ENCODE data around the gene TOMM6.
"Not testable (repeated sequence)": the region's sequence is repeated elsewhere in the genome, so short reads cannot be mapped to it uniquely, and the experiment has no call there.

TOMM6 gene

GRCh38 chr6:41755895-41756294 lies 31.6 kb upstream of the TOMM6 start:
- H3K36me3 ChIP-seq (ENCODE audit: insufficient read depth, low read length): no peaks in the 10 kb centered on the region
- no peak overlapping the region for H3K4me3 ChIP-seq (ENCODE audit: low read length)
- H3K27me3 ChIP-seq (ENCODE audit: insufficient read depth, low read length): peaks cover 18% of the 10 kb centered on the region
- H3K4me1 ChIP-seq (ENCODE audit: insufficient read depth, low read length): no peaks in the 10 kb centered on the region
- H3K9me3 ChIP-seq (ENCODE audit: low read length): no peaks in the 10 kb centered on the region
- H2AFZ ChIP-seq (ENCODE audit: low read depth, low read length): no peak overlapping the region

DNA sequence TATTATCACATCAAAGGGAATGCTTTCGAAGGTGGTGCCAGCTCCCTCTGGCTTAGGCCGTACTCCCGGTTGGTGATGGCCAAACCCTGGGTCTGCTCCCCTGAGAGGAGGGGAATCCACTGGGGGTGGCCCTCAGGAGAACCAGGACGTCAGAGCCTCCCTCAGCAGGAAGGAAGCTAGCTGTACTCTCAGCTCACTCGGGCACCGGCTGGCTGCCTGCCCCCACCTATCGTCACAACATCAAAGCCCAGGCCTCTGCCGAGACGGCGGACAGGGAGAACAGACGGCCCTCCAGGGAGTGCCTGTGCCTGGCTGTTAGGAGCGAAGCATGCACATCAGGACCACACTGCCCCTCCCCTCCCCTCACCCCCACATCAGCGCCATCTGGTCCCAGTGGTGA lies 31.1 kb upstream of the TOMM6 start:
- Histone ChIP-seq H3K4me1 (ENCODE audit: insufficient read depth, low read length) (no peaks in the 10 kb centered on the region), H2AFZ (ENCODE audit: low read depth, low read length) (no peak overlapping the region), H3K27me3 (ENCODE audit: insufficient read depth, low read length) (peaks cover 18% of the 10 kb centered on the region), H3K4me3 (ENCODE audit: low read length) (no peak overlapping the region), H3K9me3 (ENCODE audit: low read length) (no peaks in the 10 kb centered on the region), H3K36me3 (ENCODE audit: insufficient read depth, low read length) (no peaks in the 10 kb centered on the region)

- H3K27me3 ChIP-seq (ENCODE audit: insufficient read depth, low read length): peaks cover 18% of the 10 kb centered on the region
- no peak overlapping the region for H2AFZ ChIP-seq (ENCODE audit: low read depth, low read length)
- no peaks in the 10 kb centered on the region for H3K9me3 ChIP-seq (ENCODE audit: low read length)
- H3K36me3 ChIP-seq (ENCODE audit: insufficient read depth, low read length): no peaks in the 10 kb centered on the region
- H3K4me1 ChIP-seq (ENCODE audit: insufficient read depth, low read length): no peaks in the 10 kb centered on the region
- no peak overlapping the region for H3K4me3 ChIP-seq (ENCODE audit: low read length)
Observed at GRCh38 chr6:41757271-41757670, 30.2 kb upstream of the TOMM6 start.

DNA sequence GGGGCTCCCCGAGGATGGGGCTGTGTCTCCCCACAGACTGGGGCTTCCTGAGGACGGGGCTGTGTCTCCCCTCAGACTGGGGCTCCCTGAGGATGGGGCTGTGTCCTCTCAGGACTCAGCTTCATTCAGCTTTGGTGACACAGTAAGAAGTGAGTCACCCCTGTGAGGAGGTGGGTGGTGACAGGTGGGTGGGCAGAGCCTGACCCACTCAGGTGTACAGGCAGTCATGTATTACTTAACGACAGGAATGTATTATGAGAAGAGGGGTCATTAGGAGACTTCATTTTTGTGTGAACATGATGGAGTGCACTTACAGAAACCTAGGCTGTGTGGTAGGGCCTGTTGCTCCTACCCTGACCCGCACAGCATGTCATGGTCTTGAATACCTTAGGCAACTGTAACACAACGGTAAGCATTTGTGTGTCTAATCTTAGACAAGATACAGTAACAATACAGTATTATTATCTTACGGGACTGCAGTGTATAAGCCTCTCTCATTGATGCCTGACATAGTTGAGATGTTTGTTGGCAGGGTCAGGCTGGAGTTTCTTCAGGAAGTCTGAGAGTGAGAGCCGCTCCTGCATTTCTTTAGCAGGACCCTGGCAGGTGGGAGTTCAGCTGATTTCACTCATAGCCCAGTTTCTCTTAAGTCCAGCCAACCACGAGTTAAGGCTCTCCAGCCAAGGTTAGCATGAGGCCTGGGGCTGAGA lies 29.4 kb upstream of the TOMM6 start:
- no peaks in the 10 kb centered on the region for H3K4me1 ChIP-seq (ENCODE audit: insufficient read depth, low read length)
- no peak overlapping the region for H3K4me3 ChIP-seq (ENCODE audit: low read length)
- no peaks in the 10 kb centered on the region for H3K36me3 ChIP-seq (ENCODE audit: insufficient read depth, low read length)
- no peaks in the 10 kb centered on the region for H3K9me3 ChIP-seq (ENCODE audit: low read length)
- no peak overlapping the region for H2AFZ ChIP-seq (ENCODE audit: low read depth, low read length)
- H3K27me3 ChIP-seq (ENCODE audit: insufficient read depth, low read length): peaks cover 17% of the 10 kb centered on the region

DNA sequence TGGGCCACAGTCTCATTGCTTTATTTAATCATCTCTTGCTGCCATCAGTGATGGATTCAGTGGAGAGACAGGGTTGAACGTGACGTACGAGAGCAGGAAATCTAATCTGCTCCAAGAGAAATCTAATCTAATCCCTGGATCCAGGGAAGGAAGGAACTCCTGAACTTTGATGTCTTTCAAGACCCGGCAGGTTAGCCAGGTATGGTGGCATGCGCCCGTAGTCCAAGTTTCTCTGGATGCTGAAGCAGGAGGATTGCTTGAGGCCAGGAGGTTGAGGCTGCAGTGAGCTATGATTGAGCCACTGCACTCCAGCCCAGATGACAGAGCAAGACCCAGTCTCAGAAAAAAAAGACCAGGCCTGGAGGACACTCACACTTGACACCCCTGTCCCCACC lies 28.9 kb upstream of the TOMM6 start:
- no peak overlapping the region for H3K4me3 ChIP-seq (ENCODE audit: low read length)
- no peaks in the 10 kb centered on the region for H3K4me1 ChIP-seq (ENCODE audit: insufficient read depth, low read length)
- H3K27me3 ChIP-seq (ENCODE audit: insufficient read depth, low read length): peaks cover 16% of the 10 kb centered on the region
- no peaks in the 10 kb centered on the region for H3K36me3 ChIP-seq (ENCODE audit: insufficient read depth, low read length)
- no peak overlapping the region for H2AFZ ChIP-seq (ENCODE audit: low read depth, low read length)
- H3K9me3 ChIP-seq (ENCODE audit: low read length): no peaks in the 10 kb centered on the region

DNA sequence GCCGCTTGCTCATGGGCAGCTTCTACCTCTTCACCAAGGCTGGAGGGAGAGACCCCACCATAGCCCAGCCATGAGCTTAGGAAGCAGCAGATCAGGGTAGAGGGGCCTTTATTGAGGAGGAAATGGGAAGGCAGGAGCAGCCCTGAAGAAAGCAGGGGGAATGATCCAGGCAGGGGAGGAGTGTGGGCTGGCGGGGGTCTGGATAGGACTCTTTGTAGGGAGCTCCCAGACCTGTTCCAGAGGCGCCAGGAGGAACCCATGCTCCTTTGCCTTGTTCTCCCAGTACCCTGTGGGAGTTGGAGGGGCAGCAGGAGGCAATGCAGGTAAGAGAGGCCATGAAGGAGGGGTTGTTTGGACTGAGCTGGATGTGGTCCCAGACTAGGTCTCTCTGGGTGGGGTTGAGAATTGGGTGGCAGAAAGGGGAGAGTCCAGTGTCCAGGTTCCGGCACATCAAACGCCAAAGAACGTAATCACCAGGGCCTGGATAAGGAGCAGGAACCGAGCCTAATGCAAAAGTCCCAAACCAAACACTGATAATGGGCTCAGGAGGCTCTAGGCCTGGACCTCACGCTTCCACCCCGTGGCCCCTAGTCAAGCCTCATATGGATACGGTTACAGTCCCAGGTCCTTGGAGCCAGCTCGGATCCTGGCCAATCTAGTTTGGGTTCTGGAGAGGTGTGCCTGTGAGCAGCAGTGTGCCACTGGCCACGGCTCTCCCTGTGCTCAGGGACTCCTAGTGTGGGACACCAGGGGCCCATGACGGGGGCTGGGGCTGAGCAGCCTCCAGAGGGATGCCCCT lies 28.2 kb upstream of the TOMM6 start:
- no peaks in the 10 kb centered on the region for H3K9me3 ChIP-seq (ENCODE audit: low read length)
- peaks cover 16% of the 10 kb centered on the region for H3K27me3 ChIP-seq (ENCODE audit: insufficient read depth, low read length)

GRCh38 chr6:41759905-41760579 lies 27.5 kb upstream of the TOMM6 start:
- no peaks in the 10 kb centered on the region for H3K9me3 ChIP-seq (ENCODE audit: low read length)
- H3K4me1 ChIP-seq (ENCODE audit: insufficient read depth, low read length): no peaks in the 10 kb centered on the region
- H3K36me3 ChIP-seq (ENCODE audit: insufficient read depth, low read length): no peaks in the 10 kb centered on the region
- H3K27me3 ChIP-seq (ENCODE audit: insufficient read depth, low read length): peaks cover 16% of the 10 kb centered on the region
- no peak overlapping the region for H2AFZ ChIP-seq (ENCODE audit: low read depth, low read length)
- no peak overlapping the region for H3K4me3 ChIP-seq (ENCODE audit: low read length)

More for the DNA sequence above, 28.2 kb upstream of the TOMM6 start:
- Histone ChIP-seq H3K4me1 (ENCODE audit: insufficient read depth, low read length) (no peaks in the 10 kb centered on the region), H3K4me3 (ENCODE audit: low read length) (no peak overlapping the region), H3K36me3 (ENCODE audit: insufficient read depth, low read length) (no peaks in the 10 kb centered on the region), H2AFZ (ENCODE audit: low read depth, low read length) (no peak overlapping the region)

DNA sequence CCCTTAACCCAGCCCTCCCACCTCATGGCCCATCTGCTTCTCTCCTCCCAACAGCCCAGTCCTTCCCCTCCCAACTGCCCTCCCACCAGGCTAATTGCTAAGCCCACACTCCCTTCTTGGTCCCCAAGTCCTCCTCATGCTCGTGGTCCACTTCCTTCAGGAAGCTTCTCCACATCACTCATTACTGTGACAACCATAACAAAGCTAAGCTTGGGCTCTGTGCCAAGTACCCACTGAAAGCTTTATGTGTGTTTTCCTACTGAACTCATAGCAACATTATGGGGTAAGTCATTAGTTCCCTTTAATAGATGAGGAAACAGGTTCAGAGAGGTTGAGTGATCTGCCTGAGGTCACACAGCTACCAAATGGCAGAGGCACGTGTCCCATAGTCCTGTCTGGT lies 24.0 kb upstream of the TOMM6 start:
- Histone ChIP-seq H3K27me3 (ENCODE audit: insufficient read depth, low read length) (peaks cover 6% of the 10 kb centered on the region), H3K4me1 (ENCODE audit: insufficient read depth, low read length) (peaks cover 4% of the 10 kb centered on the region), H3K4me3 (ENCODE audit: low read length) (no peak overlapping the region)

GRCh38 chr6:41766043-41766664 lies 21.3 kb upstream of the TOMM6 start:
- H3K4me1 ChIP-seq (ENCODE audit: insufficient read depth, low read length): not testable (repeated sequence)

More for the DNA sequence above, 24.0 kb upstream of the TOMM6 start:
- Histone ChIP-seq H2AFZ (ENCODE audit: low read depth, low read length) (no peak overlapping the region), H3K36me3 (ENCODE audit: insufficient read depth, low read length) (no peaks in the 10 kb centered on the region), H3K9me3 (ENCODE audit: low read length) (no peaks in the 10 kb centered on the region)

GRCh38 chr6:41767112-41767833 lies 20.2 kb upstream of the TOMM6 start:
- no peak overlapping the region for H3K4me3 ChIP-seq (ENCODE audit: low read length)
- H3K27me3 ChIP-seq (ENCODE audit: insufficient read depth, low read length): no peaks in the 10 kb centered on the region

More at GRCh38 chr6:41766043-41766664, 21.3 kb upstream of the TOMM6 start:
- not testable (repeated sequence) for H3K27me3 ChIP-seq (ENCODE audit: insufficient read depth, low read length); H3K36me3 ChIP-seq (ENCODE audit: insufficient read depth, low read length); H3K4me3 ChIP-seq (ENCODE audit: low read length); H2AFZ ChIP-seq (ENCODE audit: low read depth, low read length); H3K9me3 ChIP-seq (ENCODE audit: low read length)

GRCh38 chr6:41768545-41769308 lies 18.8 kb upstream of the TOMM6 start:
- Histone ChIP-seq H3K27me3 (ENCODE audit: insufficient read depth, low read length) (no peaks in the 10 kb centered on the region), H2AFZ (ENCODE audit: low read depth, low read length) (no peak overlapping the region), H3K9me3 (ENCODE audit: low read length) (no peaks in the 10 kb centered on the region), H3K4me1 (ENCODE audit: insufficient read depth, low read length) (peaks cover 9% of the 10 kb centered on the region), H3K4me3 (ENCODE audit: low read length) (no peak overlapping the region), H3K36me3 (ENCODE audit: insufficient read depth, low read length) (peaks cover 14% of the 10 kb centered on the region)

More at GRCh38 chr6:41767112-41767833, 20.2 kb upstream of the TOMM6 start:
- Histone ChIP-seq H3K9me3 (ENCODE audit: low read length) (no peaks in the 10 kb centered on the region), H3K36me3 (ENCODE audit: insufficient read depth, low read length) (peaks cover 11% of the 10 kb centered on the region), H3K4me1 (ENCODE audit: insufficient read depth, low read length) (peaks cover 9% of the 10 kb centered on the region), H2AFZ (ENCODE audit: low read depth, low read length) (no peak overlapping the region)

DNA sequence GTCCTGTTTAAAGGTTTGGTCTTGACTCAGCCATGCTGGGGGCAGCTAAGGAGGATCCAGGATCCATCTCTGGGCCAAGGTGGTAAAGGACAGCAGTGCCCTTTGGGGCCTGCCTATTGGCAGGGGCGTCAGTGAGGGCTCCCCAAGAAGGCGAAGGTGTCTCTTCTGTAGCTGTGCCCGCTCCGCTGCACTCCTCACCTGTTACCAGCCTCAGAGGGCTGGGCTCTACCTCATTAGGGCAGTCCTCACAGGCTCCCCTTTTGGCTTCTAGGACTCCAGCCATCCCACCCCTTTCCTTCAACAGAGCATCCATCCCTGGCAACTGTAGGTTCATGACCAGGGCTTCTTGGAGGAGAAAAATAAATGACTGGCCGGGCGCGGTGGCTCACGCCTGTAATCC lies 18.1 kb upstream of the TOMM6 start:
- H3K4me3 ChIP-seq (ENCODE audit: low read length): no peak overlapping the region
- H2AFZ ChIP-seq (ENCODE audit: low read depth, low read length): no peak overlapping the region
- H3K36me3 ChIP-seq (ENCODE audit: insufficient read depth, low read length): peaks cover 14% of the 10 kb centered on the region
- no peaks in the 10 kb centered on the region for H3K9me3 ChIP-seq (ENCODE audit: low read length)
- H3K27me3 ChIP-seq (ENCODE audit: insufficient read depth, low read length): no peaks in the 10 kb centered on the region
- H3K4me1 ChIP-seq (ENCODE audit: insufficient read depth, low read length): peaks cover 9% of the 10 kb centered on the region
